ENCODE results near the gene LYSMD1. TPM values are rescaled to one million over a fixed set of nuclear protein-coding genes. Genes with fewer than 3 reads are reported as not detected.
"Not testable (repeated sequence)": the region's sequence is repeated elsewhere in the genome, so short reads cannot be mapped to it uniquely, and the experiment has no call there.

The LYSMD1 gene
- total RNA-seq, 1 donor from 2014 or later = 11.4 TPM

DNA sequence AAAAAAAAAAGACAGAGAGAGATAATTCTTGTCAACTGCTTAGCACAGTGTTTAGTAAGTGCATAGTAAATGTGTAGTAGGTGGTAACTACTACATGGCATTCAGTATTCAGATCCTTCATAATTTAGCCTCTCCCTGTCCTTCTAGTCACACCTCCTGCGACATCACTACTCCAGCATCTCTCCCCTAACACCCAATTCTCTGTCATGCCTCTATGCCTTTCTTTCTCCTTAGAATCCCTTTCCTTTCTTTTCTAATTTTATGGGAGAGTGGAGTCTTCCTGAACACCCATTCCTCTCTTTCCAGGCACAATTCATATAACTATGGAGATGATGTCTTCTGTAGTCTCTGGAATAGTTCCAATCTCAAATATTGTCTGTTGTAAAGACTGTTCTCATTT is 28.2 kb upstream of the LYSMD1 start:
- peaks cover 4% of the 10 kb centered on the region for H3K27me3 Mint-ChIP-seq (ENCODE audit: low read depth)
- H3K27ac Mint-ChIP-seq = peak overlapping the region; percentile 1
- no peak overlapping the region for H3K4me3 Mint-ChIP-seq
- no peaks in the 10 kb centered on the region for H3K36me3 Mint-ChIP-seq
- H3K4me1 Mint-ChIP-seq = peaks cover 22% of the 10 kb centered on the region
- H3K9me3 Mint-ChIP-seq = no peaks in the 10 kb centered on the region
- DNase-seq (ENCODE audit: low spot score in 2 of 2, unreplicated experiment in 2 of 2) = no peak
- TF ChIP-seq, protein P1, sequence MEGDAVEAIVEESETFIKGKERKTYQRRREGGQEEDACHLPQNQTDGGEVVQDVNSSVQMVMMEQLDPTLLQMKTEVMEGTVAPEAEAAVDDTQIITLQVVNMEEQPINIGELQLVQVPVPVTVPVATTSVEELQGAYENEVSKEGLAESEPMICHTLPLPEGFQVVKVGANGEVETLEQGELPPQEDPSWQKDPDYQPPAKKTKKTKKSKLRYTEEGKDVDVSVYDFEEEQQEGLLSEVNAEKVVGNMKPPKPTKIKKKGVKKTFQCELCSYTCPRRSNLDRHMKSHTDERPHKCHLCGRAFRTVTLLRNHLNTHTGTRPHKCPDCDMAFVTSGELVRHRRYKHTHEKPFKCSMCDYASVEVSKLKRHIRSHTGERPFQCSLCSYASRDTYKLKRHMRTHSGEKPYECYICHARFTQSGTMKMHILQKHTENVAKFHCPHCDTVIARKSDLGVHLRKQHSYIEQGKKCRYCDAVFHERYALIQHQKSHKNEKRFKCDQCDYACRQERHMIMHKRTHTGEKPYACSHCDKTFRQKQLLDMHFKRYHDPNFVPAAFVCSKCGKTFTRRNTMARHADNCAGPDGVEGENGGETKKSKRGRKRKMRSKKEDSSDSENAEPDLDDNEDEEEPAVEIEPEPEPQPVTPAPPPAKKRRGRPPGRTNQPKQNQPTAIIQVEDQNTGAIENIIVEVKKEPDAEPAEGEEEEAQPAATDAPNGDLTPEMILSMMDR (IDR thresholded peaks at IDR 0.05; ENCODE audit: unreplicated experiment) = no peak

DNA sequence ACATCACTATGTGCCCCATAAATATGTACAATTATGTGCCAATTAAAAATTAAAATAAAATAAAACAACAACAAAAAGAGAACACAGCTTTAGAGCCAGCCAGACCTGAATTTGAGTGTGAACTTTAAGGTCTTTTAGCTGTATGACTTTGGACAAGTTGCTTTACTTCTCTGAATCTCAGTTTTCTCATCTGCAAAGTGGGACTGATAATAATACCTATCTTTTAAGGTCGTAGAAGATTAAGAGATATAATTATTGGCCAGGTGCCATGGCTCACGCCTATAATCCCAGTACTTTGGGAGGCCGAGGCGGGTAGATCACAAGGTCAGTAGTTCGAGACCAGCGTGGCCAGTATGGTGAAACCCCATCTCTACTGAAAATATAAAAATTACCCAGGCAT is 27.6 kb upstream of the LYSMD1 start:
- Mint-ChIP-seq H3K27ac (no peak overlapping the region), H3K4me3 (no peak overlapping the region), H3K4me1 (peaks cover 27% of the 10 kb centered on the region)

DNA sequence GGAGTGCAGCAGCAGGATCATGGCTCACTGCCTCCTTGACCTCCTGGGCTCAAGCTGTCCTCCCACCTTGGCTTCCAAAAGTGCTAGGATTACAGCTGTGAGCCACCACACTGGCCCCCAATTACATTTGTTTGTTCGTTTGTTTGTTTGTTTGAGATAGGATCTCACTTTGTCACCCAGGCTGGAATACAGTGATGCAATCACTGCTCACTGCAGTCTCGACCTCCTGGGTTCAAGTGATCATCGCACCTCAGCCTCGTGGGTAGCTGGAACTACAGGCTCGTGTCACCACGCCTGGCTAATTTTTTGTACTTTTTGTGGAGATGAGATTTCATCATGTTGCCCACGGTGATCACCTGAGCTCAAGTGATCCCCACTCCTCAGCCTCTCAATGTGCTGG is 26.3 kb upstream of the LYSMD1 start:
- TF ChIP-seq, protein P1 (IDR thresholded peaks at IDR 0.05; ENCODE audit: unreplicated experiment) = no peak
- Mint-ChIP-seq H3K4me1 (peaks cover 24% of the 10 kb centered on the region), H3K27me3 (ENCODE audit: low read depth) (peaks cover 4% of the 10 kb centered on the region), H3K9me3 (no peaks in the 10 kb centered on the region), H3K4me3 (no peak overlapping the region), H3K36me3 (peaks cover 2% of the 10 kb centered on the region), H3K27ac (no peak overlapping the region)
- DNase-seq (ENCODE audit: low spot score in 2 of 2, unreplicated experiment in 2 of 2) = no peak

More for the DNA sequence above, 27.6 kb upstream of the LYSMD1 start:
- H3K27me3 Mint-ChIP-seq (ENCODE audit: low read depth) = peaks cover 4% of the 10 kb centered on the region
- H3K36me3 Mint-ChIP-seq = peaks cover under 1% of the 10 kb centered on the region
- DNase-seq (ENCODE audit: low spot score in 2 of 2, unreplicated experiment in 2 of 2) = no peak
- TF ChIP-seq, protein P1 (IDR thresholded peaks at IDR 0.05; ENCODE audit: unreplicated experiment) = no peak
- no peaks in the 10 kb centered on the region for H3K9me3 Mint-ChIP-seq

DNA sequence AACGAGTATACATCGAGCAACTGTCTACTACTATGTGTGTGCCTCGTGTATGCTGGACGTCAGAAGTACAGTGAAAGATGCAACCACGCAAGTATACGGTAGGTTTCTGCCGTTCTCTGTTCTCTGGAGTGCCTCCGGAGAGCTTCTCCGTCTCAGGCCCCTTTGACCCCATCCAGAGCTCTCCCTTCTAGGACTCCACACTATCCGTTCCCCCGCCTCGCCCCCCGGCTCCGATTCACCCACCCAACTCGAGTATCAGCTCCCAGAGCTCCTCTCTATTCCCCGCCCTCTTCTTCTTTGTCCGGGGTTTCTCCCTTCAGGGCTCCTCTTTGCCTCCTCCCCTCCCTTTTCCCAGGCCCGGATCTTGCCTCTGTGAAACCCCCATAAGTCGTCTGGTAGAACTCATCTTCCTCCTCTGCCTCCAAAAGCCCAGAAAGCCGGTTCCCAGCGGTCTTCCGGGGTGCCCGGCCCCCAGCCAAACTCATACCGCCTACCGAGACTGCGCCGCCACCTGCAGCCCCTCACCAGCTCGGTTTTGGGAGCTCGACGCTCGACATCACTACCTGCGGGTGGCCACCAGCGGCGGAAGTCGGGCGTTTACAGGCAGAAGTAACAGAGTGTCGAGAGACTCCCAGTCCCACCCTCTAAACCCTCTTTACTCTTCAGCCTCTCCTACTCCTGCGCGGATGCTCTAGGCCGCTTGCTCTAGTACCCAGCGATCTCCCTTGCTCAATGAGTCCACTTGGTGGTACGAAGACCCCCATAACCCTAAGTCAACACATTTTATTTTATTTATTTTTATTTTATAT is 24.1 kb upstream of the LYSMD1 start, which contains the start of gene VPS72:
TSS of gene VPS72 (minus strand) at position 561 of the 809 bp plus-strand sequence. CDS start at position 485, 76 bp downstream.
- Mint-ChIP-seq H3K4me1 (peaks cover 19% of the 10 kb centered on the region), H3K27ac (peak within 1 kb of the TSS; percentile 100), H3K4me3 (peak within 1 kb of the TSS; percentile 99), H3K9me3 (no peaks in the 10 kb centered on the region), H3K36me3 (peaks cover 10% of the 10 kb centered on the region), H3K27me3 (ENCODE audit: low read depth) (peaks cover 4% of the 10 kb centered on the region)
- DNase-seq (ENCODE audit: low spot score in 2 of 2, unreplicated experiment in 2 of 2) = peak; percentile 74 to 82
- TF ChIP-seq, protein P1 (IDR thresholded peaks at IDR 0.05; ENCODE audit: unreplicated experiment) = no peak

DNA sequence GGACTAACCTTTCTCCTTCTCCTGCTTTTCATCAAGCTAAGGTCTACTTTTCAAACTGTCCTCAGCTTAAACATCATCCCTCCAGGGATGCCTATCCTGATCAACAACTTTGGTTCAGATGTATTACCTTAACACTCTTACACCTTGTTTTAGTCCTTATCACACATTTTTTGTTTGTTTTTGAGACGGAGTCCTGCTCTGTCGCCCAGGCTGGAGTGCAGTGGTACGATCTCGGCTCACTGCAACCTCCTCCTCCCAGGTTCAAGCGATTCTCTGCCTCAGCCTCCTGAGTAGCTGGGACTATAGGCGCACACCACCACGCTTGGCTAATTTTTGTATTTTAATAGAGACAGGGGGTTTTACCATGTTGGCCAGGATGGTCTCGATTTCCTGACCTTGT is 23.0 kb upstream of the LYSMD1 start:
- peaks cover 19% of the 10 kb centered on the region for H3K4me1 Mint-ChIP-seq
- H3K4me3 Mint-ChIP-seq = peak overlapping the region; percentile 99
- not testable (repeated sequence) for H3K9me3 Mint-ChIP-seq; H3K27me3 Mint-ChIP-seq (ENCODE audit: low read depth); DNase-seq (ENCODE audit: low spot score in 2 of 2, unreplicated experiment in 2 of 2)
- peak overlapping the region; percentile 100 for H3K27ac Mint-ChIP-seq
- H3K36me3 Mint-ChIP-seq = peaks cover 17% of the 10 kb centered on the region

DNA sequence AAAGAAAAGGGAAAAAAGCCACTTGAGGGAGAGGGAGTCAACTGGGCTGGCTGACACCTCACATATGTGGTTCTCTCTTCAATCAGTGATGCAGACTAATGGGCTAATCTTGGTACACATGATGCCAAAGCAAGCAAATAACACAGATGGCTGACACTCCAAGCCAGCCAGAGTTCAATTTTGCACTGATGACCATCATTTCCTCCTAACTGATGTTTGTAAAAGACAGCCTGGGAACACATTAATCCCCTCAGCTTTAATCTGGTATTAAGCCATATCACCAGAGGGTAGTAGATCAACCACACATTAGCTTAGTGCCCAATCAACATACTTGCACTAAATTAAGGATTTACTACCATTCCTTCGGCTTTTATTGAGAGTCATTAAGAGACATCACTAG is 21.5 kb upstream of the LYSMD1 start:
- no peak for DNase-seq (ENCODE audit: low spot score in 2 of 2, unreplicated experiment in 2 of 2)
- peaks cover 19% of the 10 kb centered on the region for H3K4me1 Mint-ChIP-seq
- no peaks in the 10 kb centered on the region for H3K9me3 Mint-ChIP-seq
- H3K36me3 Mint-ChIP-seq = peaks cover 27% of the 10 kb centered on the region
- H3K27ac Mint-ChIP-seq = no peak overlapping the region
- H3K27me3 Mint-ChIP-seq (ENCODE audit: low read depth) = peaks cover 2% of the 10 kb centered on the region
- H3K4me3 Mint-ChIP-seq = no peak overlapping the region
- TF ChIP-seq, protein P1 (IDR thresholded peaks at IDR 0.05; ENCODE audit: unreplicated experiment) = no peak

Data from mesothelial cell of epicardium (in vitro differentiated cells).